ENCODE data around the gene ATRIP.
A peak's percentile ranks its signal among the peaks of the same experiment; 100 is the strongest.

ATRIP gene

DNA sequence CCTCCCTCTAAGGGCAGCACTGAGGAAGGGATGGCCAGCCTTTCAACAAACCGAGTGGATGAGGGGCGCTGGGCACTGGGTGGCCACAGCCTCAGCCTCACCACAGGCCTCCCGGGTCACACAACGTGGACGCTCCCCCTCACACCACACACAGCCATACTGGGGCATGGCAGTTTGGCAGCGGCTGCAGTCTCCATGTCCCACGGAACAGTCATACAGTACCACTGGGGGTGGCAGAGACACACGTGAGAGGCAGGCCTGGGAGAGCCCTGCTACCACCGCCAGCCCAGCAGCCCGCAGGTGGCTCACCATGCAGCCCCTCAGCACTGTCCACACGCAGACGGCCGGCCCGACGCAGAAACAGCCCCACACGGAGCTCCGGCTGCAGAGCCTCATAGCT, 28.4 kb upstream of the ATRIP start:
- H3K4me1 ChIP-seq (ENCODE audit: control insufficient read depth in 1 of 2, insufficient read depth in 2 of 2, low read length in 2 of 2), result no peaks in the 10 kb centered on the region
- peaks cover 90 to 94% of the 10 kb centered on the region in 2 experiments for H3K36me3 ChIP-seq (ENCODE audit: control insufficient read depth in 1 of 2, insufficient read depth in 2 of 2, low read length in 2 of 2)
- H2AFZ ChIP-seq (ENCODE audit: insufficient read depth, low read length, poor library complexity), result no peak overlapping the region
- H2BK5ac ChIP-seq (ENCODE audit: low read depth, low read length, poor library complexity), result no peak overlapping the region
- H4K91ac ChIP-seq (ENCODE audit: low read depth, low read length), result no peak overlapping the region
- DNase-seq, result no peak
- no peak overlapping the region for H3K9ac ChIP-seq (ENCODE audit: low read length)
- no peak overlapping the region for H3K4me2 ChIP-seq (ENCODE audit: low read length)
- H2AK5ac ChIP-seq (ENCODE audit: low read length), result no peak overlapping the region
- peaks cover 4% of the 10 kb centered on the region for H3K9me3 ChIP-seq (ENCODE audit: insufficient read depth, low read depth, low read length)
- H2BK12ac ChIP-seq (ENCODE audit: low read length), result no peak overlapping the region
- no peak overlapping the region for H3K18ac ChIP-seq (ENCODE audit: low read length)
- no peak overlapping the region for H3K4me3 ChIP-seq (ENCODE audit: low read depth, low read length)
- no peak overlapping the region for H2BK120ac ChIP-seq (ENCODE audit: insufficient read depth, low read length, poor library complexity)
- H4K12ac ChIP-seq (ENCODE audit: low read depth, low read length), result no peak overlapping the region
- no peaks in the 10 kb centered on the region for H3K79me1 ChIP-seq (ENCODE audit: low read length)
- H3K79me2 ChIP-seq (ENCODE audit: control insufficient read depth, insufficient read depth, low read length, poor library complexity), result no peaks in the 10 kb centered on the region
- H3K4ac ChIP-seq (ENCODE audit: low read depth, low read length), result no peak overlapping the region
- WGBS (ENCODE audit: extremely low coverage, insufficient coverage, insufficient read length), result no CpG with 5 or more reads among the region's 17 CpGs
- no peak overlapping the region for H3K27ac ChIP-seq (ENCODE audit: low read depth, low read length)
- no peaks in the 10 kb centered on the region for H3K27me3 ChIP-seq (ENCODE audit: insufficient read depth, low read length)
- H4K8ac ChIP-seq (ENCODE audit: low read depth, low read length), result no peak overlapping the region
- H3K14ac ChIP-seq (ENCODE audit: low read length), result no peak overlapping the region
- H3K23ac ChIP-seq (ENCODE audit: low read length), result no peak overlapping the region

DNA sequence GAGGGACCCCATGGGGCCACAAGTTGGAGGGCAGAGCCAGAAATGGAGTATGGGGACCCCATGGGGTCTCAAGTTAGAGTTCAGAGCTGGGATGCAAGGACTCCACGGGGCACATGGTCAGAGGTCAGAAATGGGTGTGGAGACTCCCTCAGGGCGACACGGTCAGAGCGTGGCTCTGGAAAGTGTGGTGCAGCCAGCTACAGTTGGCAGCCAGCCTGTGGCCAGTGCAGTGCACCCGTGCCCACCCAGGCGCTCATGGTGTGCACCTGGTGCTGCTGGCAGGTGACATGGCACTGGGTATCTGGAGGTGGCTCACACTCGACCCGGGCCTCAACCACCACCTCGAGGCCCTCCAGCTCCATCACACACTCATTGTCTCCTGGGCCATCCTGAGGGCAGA, 27.9 kb upstream of the ATRIP start:
- Histone ChIP-seq H3K4me3 (ENCODE audit: low read depth, low read length) (peak overlapping the region; percentile 31), H3K27ac (ENCODE audit: low read depth, low read length) (no peak overlapping the region), H4K12ac (ENCODE audit: low read depth, low read length) (no peak overlapping the region), H4K8ac (ENCODE audit: low read depth, low read length) (no peak overlapping the region), H3K23ac (ENCODE audit: low read length) (no peak overlapping the region), H3K9ac (ENCODE audit: low read length) (no peak overlapping the region), H3K4ac (ENCODE audit: low read depth, low read length) (no peak overlapping the region), H2BK12ac (ENCODE audit: low read length) (no peak overlapping the region), H3K18ac (ENCODE audit: low read length) (no peak overlapping the region), H2AFZ (ENCODE audit: insufficient read depth, low read length, poor library complexity) (no peak overlapping the region), H2BK5ac (ENCODE audit: low read depth, low read length, poor library complexity) (no peak overlapping the region), H4K91ac (ENCODE audit: low read depth, low read length) (no peak overlapping the region), H3K4me1 (ENCODE audit: control insufficient read depth in 1 of 2, insufficient read depth in 2 of 2, low read length in 2 of 2) (no peaks in the 10 kb centered on the region), H3K27me3 (ENCODE audit: insufficient read depth, low read length) (no peaks in the 10 kb centered on the region), H3K79me2 (ENCODE audit: control insufficient read depth, insufficient read depth, low read length, poor library complexity) (no peaks in the 10 kb centered on the region), H3K4me2 (ENCODE audit: low read length) (no peak overlapping the region), H3K14ac (ENCODE audit: low read length) (no peak overlapping the region), H2AK5ac (ENCODE audit: low read length) (no peak overlapping the region), H3K36me3 (ENCODE audit: control insufficient read depth in 1 of 2, insufficient read depth in 2 of 2, low read length in 2 of 2) (peaks cover 90 to 95% of the 10 kb centered on the region in 2 experiments), H3K79me1 (ENCODE audit: low read length) (no peaks in the 10 kb centered on the region), H3K9me3 (ENCODE audit: insufficient read depth, low read depth, low read length) (peaks cover 3% of the 10 kb centered on the region), H2BK120ac (ENCODE audit: insufficient read depth, low read length, poor library complexity) (no peak overlapping the region)
- no CpG with 5 or more reads among the region's 9 CpGs for WGBS (ENCODE audit: extremely low coverage, insufficient coverage, insufficient read length)
- no peak for DNase-seq

DNA sequence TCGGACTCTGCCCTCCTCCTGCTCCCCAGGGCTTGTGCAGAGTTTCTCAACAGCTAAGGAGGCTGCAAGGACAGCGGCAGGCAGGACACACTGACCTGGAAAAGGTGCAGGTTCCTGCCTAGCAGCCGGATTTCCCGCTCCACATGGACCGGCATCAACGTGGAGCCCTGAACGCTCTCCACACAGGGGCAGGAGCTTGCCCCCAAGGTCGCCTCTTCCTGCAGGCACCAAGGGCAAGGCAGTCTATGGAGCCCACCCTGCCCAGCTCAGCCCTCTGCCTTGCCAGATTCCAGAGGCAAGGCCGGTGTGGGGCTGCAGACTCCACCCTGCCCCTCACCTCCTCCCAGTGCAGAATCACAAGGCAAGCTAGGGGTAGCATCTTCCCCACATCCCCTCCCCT, 27.4 kb upstream of the ATRIP start:
- H2BK120ac ChIP-seq (ENCODE audit: insufficient read depth, low read length, poor library complexity), result no peak overlapping the region
- H3K9me3 ChIP-seq (ENCODE audit: insufficient read depth, low read depth, low read length), result peaks cover 2% of the 10 kb centered on the region
- peaks cover 90 to 95% of the 10 kb centered on the region in 2 experiments for H3K36me3 ChIP-seq (ENCODE audit: control insufficient read depth in 1 of 2, insufficient read depth in 2 of 2, low read length in 2 of 2)
- no peak overlapping the region for H2BK12ac ChIP-seq (ENCODE audit: low read length)
- H3K18ac ChIP-seq (ENCODE audit: low read length), result no peak overlapping the region
- H4K12ac ChIP-seq (ENCODE audit: low read depth, low read length), result no peak overlapping the region
- no peak overlapping the region for H4K91ac ChIP-seq (ENCODE audit: low read depth, low read length)
- no peaks in the 10 kb centered on the region for H3K27me3 ChIP-seq (ENCODE audit: insufficient read depth, low read length)
- H3K27ac ChIP-seq (ENCODE audit: low read depth, low read length), result no peak overlapping the region
- no peak overlapping the region for H3K14ac ChIP-seq (ENCODE audit: low read length)
- H3K4me2 ChIP-seq (ENCODE audit: low read length), result no peak overlapping the region
- H3K23ac ChIP-seq (ENCODE audit: low read length), result no peak overlapping the region
- no CpG with 5 or more reads among the region's 9 CpGs for WGBS (ENCODE audit: extremely low coverage, insufficient coverage, insufficient read length)
- no peak for DNase-seq
- no peak overlapping the region for H4K8ac ChIP-seq (ENCODE audit: low read depth, low read length)
- H3K4ac ChIP-seq (ENCODE audit: low read depth, low read length), result no peak overlapping the region
- H3K4me3 ChIP-seq (ENCODE audit: low read depth, low read length), result no peak overlapping the region
- no peaks in the 10 kb centered on the region for H3K79me2 ChIP-seq (ENCODE audit: control insufficient read depth, insufficient read depth, low read length, poor library complexity)
- H3K9ac ChIP-seq (ENCODE audit: low read length), result no peak overlapping the region
- no peaks in the 10 kb centered on the region for H3K79me1 ChIP-seq (ENCODE audit: low read length)
- no peaks in the 10 kb centered on the region for H3K4me1 ChIP-seq (ENCODE audit: control insufficient read depth in 1 of 2, insufficient read depth in 2 of 2, low read length in 2 of 2)
- no peak overlapping the region for H2AK5ac ChIP-seq (ENCODE audit: low read length)
- no peak overlapping the region for H2AFZ ChIP-seq (ENCODE audit: insufficient read depth, low read length, poor library complexity)
- no peak overlapping the region for H2BK5ac ChIP-seq (ENCODE audit: low read depth, low read length, poor library complexity)

DNA sequence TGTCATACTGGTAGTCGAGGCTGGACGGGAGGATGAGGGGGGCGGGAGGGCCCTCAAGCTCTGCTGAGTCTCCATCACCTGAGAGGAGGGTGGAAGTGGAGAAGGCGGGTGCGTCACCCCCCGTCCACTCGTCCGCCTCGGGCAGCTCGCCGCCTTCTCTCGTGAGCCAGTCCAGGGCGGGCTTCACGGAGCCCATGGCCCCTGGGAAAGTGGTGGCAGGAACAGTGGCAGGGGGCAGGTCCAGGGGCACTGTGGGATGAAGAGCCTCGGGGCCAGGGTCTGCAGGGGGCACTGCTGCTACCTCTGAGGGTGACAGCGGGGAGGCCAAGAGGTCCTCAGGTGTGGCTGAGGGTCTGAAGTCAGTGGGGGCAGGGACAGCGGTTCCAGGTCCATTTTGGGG, 26.9 kb upstream of the ATRIP start:
- Histone ChIP-seq H4K12ac (ENCODE audit: low read depth, low read length) (no peak overlapping the region), H3K4me1 (ENCODE audit: control insufficient read depth in 1 of 2, insufficient read depth in 2 of 2, low read length in 2 of 2) (no peaks in the 10 kb centered on the region), H3K18ac (ENCODE audit: low read length) (no peak overlapping the region), H3K36me3 (ENCODE audit: control insufficient read depth in 1 of 2, insufficient read depth in 2 of 2, low read length in 2 of 2) (peaks cover 89 to 94% of the 10 kb centered on the region in 2 experiments), H4K91ac (ENCODE audit: low read depth, low read length) (no peak overlapping the region), H3K79me1 (ENCODE audit: low read length) (no peaks in the 10 kb centered on the region), H2BK120ac (ENCODE audit: insufficient read depth, low read length, poor library complexity) (no peak overlapping the region), H3K79me2 (ENCODE audit: control insufficient read depth, insufficient read depth, low read length, poor library complexity) (no peaks in the 10 kb centered on the region), H3K4me2 (ENCODE audit: low read length) (no peak overlapping the region), H3K9me3 (ENCODE audit: insufficient read depth, low read depth, low read length) (peaks cover 2% of the 10 kb centered on the region), H2AK5ac (ENCODE audit: low read length) (no peak overlapping the region), H3K27me3 (ENCODE audit: insufficient read depth, low read length) (no peaks in the 10 kb centered on the region), H3K27ac (ENCODE audit: low read depth, low read length) (no peak overlapping the region), H3K14ac (ENCODE audit: low read length) (no peak overlapping the region), H2BK5ac (ENCODE audit: low read depth, low read length, poor library complexity) (no peak overlapping the region), H2AFZ (ENCODE audit: insufficient read depth, low read length, poor library complexity) (no peak overlapping the region), H3K23ac (ENCODE audit: low read length) (no peak overlapping the region), H2BK12ac (ENCODE audit: low read length) (no peak overlapping the region), H4K8ac (ENCODE audit: low read depth, low read length) (no peak overlapping the region), H3K9ac (ENCODE audit: low read length) (no peak overlapping the region), H3K4me3 (ENCODE audit: low read depth, low read length) (no peak overlapping the region), H3K4ac (ENCODE audit: low read depth, low read length) (no peak overlapping the region)
- DNase-seq, result no peak
- no CpG with 5 or more reads among the region's 17 CpGs for WGBS (ENCODE audit: extremely low coverage, insufficient coverage, insufficient read length)

Measured in trophoblast cell (in vitro differentiated cells and primary cell).